SKM-1 (cell line): Measurements from ENCODE around the gene CALHM3.

Source experiments
- DNase-seq: peaks from one replicate; lab custom pipeline; 2025; ENCODE audit not compliant: unreplicated experiment; lab: John Stamatoyannopoulos, UW

CALHM3 gene

DNA sequence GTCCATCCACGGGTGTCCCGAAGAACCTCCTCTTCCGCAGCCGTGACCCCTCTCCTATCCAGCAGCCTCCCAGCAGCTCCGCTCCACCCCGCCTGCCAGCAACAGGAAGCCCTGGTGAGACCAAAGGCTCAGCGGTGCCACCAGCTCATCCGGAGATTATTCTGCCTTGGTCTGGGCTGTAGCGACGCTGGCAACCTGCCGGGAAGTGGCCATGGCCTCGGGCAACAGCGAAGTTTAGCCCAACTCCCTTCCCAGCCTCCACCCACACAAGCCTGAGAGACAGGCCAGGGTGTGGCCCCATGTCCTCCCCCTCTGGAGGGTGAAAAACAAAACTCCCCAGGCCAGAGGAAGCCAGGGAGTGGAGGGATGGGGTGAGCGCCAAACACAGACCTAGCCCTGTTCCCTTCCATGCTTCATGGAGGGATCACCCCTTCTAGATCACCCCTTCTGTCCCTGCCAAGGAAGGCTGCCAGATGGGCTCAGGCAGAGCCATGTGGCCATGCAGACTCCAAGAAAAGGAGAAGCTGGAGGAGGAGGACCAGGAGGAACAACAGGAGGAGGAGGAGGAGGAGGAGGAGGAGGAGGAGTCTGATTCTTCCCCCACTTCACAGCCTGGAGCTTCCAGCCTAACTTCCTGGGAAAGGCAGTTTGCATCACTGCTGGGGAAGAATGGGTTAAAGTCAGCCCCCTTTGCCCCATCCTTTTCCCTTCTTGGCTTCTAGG is 27.8 kb downstream of the CALHM3 start:
- DNase-seq: no peak

DNA sequence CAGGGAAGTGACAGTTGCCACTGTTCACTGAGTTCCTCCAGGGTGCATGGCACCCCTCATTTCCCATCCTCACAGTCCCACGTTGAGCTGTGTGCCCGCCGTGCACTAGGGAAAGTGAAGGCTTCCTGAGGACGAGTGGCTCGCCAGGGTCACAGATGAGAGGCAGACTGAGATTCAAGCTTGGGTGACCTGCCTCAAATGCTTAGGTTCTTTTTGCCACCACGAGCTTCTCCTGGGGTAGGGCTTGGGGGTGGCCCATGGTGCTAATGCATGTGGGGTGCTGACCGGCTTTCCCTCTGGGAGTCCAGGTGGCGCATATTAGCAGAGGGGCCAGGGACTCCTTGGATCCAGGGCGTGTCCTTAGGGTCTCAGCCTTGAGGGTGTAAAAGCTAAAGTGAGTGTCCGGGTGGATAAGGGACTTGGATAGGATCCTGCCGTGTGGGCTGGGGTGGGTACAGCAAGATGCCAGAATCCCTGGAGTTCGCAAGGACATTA is 28.8 kb downstream of the CALHM3 start:
- DNase-seq: no peak

DNA sequence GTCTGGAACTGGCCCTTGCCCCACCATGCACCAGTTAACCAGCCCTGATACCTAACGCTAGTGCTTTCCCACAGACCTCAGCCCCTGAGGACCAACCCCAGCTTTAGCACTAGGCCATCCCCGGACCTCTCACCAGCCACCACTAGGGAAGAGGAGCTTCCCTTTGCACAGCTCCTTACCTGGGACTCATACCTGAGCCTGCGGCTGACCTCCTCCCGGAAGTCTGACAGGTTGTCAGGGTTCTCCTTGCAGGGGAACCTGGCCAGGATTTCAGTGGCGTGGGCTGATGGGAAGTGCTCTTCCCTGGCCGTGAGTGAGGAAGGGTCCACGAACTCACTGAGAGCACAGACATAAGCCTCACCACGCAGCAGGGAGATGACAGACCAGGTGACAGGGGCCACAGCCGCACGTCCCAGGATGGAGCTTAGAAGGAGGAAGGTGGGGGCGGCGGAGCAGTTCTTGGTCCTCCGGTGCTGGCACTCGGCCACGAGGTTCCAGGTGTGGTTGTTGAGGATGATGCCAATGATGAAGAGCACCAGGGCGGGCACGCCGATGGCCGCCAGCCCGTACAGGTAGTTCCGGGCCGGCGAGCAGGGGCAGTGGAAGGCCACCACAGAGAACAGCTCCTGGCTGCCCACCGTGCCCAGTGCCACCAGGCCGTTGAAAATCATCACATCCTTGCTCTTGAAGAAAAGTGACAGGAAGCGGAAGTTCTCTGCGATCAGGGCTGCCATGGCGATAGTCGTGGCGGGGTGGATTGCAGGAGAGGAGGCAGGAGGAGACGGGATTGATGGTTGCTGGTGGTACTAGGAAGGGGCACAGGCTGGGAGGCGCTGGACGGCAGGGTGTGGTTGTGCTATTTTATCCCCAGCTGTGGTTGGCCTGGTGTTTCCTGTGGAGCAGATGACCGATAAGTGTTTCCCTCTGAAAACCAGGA is 29.6 kb downstream of the CALHM3 start:
- DNase-seq: no peak

DNA sequence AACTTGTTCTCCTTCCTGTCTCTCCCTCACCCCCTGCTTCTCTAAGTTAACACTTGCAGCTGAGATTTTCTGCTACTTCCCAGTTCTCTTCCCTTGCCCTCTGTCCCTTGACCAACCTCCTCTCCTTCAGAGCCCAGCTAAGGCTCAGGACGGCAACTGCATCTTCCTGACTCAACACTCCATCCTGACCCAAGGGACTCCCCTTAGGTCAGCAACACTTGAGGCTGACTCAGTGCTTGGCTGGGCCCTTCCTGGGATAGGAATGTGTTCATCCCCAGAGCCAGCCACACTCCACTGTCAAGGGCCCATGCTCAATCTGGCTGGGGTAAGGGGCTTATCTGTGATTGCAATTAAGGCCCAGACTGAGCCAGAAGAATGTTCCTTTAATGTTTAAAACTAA is 30.3 kb downstream of the CALHM3 start:
- DNase-seq: no peak

DNA sequence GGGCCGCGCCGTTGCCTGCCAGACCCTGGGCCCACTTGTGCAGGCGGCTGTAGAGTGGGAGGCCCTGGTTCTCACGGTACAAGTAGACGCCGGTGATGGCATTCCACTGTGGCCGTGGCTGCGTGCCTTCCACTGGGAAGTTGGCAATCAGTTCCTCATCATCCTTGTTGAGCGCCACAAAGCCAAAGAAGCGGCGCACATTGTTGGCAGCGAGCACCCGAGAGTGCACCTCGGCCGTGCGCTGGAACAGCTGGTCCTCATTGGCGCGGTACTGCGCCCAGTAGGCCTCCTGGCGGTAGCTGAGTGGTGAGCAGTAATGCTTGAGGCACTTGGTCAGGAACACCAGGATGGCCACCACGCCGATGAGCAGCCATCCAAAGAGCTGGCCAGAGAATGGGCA is 31.9 kb downstream of the CALHM3 start:
- DNase-seq: no peak

DNA sequence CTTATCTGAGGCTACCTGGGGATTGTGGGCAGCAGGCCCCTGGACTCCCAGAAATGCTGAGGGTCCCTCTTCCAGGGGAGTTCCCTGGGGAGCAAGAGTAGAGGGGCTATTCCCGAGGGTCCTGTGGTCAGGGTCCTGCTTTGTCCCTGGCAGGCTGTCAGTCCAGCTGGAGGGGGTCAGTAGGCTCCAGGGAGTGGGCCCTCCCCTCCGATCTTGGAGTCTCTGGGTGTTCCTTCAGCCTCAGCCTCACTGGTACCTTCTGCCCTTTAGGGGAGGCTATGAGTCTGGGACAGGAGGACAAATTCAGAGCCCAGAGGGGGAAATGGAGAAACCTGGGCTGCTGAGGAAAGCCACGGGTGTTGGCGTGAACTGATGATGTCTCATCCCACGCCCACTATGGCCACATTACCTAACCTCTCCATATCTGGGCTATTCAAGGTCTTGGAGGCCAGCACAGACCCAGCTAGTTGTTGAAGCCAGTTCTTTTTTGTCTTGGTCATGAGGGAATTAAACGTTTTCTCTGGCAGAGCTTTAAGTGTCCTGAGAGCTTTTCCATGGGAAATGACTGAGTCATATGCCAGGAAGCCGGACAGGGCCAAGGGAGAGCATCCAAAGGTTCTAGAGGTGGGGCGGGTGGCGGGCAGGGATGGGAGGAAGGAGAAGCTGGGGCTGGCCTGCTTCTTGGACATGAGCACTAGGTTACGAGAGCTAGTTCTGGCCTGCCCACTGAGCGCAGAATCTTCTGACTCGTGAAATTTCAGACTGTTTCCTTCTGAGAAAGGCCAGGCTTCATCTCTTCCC is 33.1 kb downstream of the CALHM3 start:
- DNase-seq: no peak

DNA sequence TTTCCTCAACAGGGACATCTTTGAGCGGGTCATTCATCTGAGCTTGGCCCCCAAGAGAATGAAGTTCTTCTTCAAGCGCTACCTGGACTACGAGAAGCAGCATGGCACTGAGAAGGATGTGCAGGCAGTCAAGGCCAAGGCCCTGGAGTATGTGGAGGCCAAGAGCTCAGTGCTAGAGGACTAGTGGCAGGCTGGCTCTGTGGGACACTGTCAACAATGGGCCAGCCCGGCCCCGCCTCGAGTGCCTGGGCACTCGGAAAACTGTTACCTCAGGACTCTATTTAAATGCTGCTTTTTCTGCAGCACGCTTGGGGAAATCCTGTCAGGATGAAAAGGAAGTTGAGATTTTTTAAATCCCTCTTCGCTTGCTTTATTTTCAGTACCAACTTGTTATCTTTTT is 33.7 kb downstream of the CALHM3 start:
- no peak for DNase-seq

DNA sequence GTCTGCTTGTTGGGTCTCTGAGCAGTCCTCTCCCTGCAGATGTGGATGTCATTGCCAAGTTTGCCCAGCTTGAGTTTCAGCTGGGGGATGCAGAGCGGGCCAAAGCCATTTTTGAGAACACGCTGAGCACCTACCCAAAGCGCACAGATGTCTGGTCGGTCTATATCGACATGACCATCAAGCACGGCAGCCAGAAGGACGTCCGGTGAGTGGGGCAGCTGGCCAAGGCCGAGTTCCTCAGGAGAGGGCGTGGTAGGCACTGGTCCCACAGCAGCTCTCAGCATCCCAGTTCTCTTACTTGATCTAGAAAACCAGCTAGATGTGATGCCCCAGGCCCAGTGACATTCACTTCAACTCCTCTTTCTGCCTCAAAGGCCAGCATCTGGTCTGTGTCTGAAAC is 34.6 kb downstream of the CALHM3 start:
- no peak for DNase-seq

DNA sequence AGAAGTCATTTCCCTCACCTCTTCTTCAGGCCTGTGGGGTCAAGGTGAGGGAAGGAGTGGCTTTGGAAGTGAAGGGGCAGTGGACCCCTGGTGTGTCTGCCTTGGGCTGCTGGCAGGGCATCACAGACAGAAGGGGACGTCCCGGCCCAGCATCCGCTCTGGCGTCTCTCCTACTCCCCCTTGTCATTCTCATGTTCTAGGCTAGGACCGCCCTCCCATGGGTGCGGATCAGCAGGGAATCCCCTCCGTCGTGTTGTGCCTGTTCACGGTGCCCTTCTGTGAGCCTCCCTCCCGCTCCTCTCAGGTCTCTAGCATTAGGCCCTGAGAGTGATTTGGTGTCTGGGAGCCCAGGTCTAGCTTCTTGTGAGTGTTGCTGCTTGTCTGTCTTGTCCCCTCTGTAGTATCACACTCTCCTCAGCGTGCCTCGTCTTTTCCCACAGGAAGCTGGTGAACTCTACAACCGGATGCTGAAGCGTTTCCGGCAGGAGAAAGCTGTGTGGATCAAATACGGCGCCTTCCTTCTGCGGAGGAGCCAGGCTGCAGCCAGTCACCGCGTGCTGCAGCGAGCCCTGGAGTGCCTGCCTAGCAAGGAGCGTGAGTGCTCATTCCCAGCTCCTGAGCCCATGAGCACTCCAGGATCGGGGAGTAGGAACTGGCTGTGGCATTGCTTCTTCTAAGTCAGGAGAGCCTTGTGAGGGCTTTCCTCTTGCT is 35.4 kb downstream of the CALHM3 start:
- DNase-seq: no peak

DNA sequence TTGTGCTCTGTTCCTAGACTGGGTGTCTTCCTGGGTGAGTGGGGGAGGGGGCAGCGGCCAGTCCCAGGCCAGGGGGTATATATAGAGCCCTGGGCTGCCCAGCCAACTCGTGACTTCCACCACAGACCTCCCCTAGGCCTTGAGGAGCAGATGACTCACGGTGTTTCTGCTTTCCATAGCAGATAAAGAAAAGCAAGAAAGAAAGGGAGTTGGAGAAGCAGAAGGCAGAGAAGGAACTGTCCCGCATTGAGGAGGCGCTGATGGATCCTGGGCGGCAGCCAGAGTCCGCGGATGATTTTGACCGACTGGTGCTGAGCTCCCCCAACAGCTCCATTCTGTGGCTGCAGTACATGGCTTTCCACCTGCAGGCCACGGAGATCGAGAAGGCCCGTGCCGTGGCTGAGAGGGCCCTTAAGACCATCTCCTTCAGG is 37.0 kb downstream of the CALHM3 start:
- DNase-seq: no peak

DNA sequence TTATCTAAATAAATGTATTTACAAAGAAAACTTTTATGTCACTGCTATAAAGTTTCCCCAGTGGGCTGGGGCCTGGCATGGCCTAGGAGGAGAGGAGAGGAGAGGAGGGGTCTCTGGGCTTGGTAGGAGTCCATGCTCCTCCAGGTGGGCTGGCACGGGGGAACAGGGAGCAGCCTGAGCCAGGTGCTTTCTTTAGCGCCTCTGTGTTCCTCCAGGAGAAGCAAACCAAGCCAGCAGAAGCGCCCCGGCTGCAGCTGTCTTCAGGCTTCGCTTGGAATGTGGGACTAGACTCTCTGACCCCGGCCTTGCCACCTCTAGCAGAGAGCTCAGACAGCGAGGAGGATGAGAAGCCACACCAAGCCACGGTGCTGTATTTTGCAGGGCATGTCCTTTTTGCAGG is 37.4 kb downstream of the CALHM3 start:
- DNase-seq: no peak

DNA sequence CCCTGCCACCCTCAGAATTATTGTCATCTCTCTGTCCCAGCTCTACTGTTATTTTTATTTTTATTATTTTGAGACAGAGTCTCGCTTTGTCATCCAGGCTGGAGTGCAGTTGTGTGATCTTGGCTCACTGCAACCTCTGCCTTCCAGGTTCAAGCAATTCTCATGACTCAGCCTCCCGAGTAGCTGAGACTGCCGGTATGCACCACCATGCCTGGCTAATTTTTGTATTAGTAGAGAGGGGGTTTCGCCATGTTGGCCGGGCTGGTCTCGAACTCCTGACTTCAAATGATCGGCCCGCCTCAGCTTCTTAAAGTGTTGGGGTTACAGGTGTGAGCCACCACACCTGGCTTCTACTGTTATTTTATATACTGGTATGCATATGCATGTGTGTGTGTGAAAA is 37.8 kb downstream of the CALHM3 start:
- DNase-seq: no peak

DNA sequence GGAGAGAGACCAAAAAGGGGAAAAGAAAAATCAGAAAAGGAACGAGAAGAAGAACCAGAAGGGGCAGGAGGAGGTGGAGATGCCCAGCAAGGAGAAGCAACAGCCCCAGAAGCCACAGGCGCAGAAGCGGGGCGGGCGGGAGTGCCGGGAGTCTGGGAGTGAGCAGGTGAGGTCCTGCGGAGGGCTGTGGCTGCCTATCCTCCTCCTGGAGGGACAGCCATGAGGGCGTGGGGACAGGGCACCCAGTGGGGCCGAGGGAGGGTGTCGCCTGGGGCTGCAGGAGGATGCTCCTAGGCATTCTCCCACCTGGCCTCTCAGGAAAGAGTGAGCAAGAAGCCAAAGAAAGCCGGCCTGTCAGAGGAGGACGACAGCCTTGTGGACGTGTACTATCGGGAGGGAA is 38.6 kb downstream of the CALHM3 start:
- DNase-seq: no peak

DNA sequence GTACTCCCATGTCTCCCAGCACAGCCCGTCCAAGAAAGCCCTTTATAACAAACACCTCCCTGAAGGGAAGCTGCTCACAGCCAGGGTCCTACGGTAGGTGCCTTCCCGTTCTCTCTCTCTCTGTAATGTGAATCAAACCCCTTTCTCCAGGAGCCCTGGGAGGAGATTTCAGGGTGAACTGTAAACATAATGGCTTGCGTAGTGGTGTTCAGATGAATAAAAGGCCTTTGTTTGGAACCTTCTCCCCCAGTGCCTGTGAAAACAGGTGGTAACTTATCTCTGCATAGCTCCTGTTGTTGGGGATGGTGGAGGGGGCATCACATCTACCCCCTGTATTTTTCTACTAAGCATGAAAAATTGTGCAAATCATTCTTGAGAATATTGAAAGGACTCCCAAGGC is 39.3 kb downstream of the CALHM3 start:
- DNase-seq: no peak

DNA sequence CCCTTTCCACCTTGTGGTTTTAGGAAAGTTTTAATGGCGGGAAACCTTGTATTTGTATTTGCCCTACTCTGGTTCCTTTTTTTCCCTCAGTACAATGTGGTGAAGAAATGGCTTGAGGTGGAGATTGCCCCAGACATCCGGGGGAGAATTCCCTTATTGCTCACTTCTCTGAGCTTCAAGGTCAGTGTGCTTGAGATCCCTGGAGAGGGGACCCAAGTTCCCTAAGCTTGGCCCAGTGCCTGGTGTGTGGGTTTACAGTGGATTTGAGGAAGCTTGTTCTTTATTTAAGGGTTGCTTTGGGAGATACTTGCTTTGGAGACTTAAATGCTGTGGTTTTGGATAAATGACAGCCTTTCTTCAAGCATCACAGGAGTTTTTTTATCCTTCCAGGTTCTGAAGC is 45.2 kb downstream of the CALHM3 start:
- DNase-seq: no peak

DNA sequence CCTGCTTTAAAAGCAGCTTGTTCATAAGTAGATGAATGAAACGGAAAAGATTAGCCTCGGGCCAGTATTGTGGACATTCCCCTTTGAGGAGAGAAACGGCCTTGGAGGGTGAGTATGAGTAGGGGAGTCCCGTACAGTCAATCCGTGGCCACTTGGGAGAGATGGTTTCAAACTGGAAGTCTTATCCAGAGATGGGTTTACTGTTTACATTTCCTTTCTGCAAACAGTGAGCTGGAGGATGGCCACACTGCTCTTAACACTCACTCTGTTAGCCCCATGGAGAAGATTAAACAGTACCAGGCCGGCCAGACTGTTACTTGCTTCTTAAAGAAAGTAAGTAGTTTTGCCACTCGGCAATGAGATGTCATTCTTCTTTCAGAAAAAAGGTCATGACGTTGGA is 47.1 kb downstream of the CALHM3 start:
- no peak for DNase-seq

DNA sequence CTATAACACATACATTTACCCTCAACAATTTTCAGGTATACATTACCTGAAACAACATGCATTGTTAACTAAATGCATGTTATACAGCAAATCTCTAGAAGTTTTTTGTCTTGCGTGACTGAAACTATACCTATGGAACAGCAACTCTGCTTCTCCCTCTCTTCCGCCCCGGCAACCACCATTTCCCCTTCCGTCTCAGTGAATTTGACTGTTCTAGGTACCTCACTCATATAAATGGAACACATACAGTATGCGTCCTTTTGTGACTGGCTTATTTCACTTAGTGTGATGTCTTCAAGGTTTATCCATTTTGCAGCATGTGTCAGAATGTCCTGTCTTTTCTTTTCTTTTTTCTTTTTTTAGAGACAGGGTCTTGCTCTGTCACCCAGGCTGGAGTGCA is 49.4 kb downstream of the CALHM3 start:
- no peak for DNase-seq

DNA sequence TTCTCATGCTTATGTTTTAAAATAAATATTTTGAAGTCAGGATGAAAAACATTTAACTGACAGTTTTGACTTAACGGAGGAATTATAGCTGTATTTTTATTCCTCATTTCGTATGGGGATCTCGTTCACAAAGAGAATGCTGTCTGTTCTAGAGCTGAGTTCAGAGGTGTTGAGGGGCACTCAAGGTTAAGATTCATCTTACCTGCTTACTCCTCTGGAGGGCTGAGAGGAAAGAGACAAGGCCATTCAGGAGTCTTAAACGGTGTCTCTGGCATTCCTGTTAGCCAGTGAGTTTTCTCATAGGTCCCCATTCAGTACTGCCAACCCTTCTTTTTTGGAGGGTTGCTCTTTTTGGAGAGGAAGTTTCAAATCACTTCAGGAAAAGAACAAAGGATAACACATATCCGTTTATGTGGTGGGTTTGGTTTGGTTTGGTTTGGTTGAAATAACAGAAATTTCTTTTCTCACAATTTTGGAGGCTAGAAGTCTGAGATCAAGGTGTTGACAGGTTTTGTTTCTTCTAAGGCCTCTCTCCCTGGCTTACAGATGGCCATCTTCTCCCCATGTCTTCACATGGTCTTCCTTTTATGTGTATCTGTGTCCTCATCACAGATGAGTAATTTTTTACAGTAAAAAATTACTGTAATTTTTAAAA is 49.9 kb downstream of the CALHM3 start:
- DNase-seq: no peak

DNA sequence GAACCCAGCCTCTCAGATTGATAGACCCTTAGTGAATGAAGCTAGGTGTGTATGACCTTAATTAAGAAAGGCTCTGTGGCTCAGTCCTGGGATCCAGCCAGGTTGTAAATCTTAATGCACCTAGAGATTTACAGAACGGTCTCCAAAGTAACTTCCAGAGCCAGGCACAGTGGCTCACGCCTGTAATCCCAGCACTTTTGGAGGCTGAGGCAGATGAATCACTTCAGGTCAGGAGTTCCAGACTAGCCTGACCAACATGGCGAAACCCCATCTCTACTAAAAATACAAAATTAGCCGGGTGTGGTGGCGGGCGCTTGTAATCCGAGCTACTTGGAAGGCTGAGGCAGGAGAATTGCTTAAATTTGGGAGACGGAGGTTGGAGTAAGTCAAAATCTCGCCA is 51.2 kb downstream of the CALHM3 start:
- DNase-seq: no peak

DNA sequence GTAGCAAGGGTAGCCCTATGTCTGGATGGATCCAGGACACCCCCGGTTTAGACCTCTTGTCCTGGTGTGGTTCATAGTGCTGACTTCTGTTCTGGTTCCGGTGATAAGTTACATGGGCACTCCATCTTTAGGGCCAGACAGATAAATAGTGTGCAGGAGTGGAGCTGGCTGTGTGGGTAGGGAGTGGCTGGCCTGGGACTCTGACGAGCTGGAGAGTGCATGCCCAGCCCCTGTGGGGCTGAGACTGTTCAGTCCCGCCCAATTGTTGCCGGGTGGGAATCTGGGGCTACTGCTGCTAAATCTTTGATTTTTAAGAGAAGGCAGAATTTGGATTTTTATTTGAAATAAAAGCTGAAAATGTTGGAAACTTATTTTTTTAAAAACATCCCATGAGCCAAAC is 55.3 kb downstream of the CALHM3 start:
- no peak for DNase-seq
